Motor neuron (in vitro differentiated cells): Measurements from ENCODE around the gene RAD9A. TPM values are rescaled to one million over a fixed set of nuclear protein-coding genes. Genes with fewer than 3 reads are reported as not detected.
A peak's percentile ranks its signal among the peaks of the same experiment; 100 is the strongest.

ENCODE experiments used
- ATAC-seq, 8 experiments: fragments of 200-7000 bp; cut with Tn5 transposase; replicated peaks in 6 of 8; 2 replicates each; pipeline ENCODE4 v1.8.0; 2021; ENCODE audit warnings: mild to moderate bottlenecking in 8 of 8, moderate library complexity in 8 of 8
- H3K27ac ChIP-seq, 2 donors: fragments of 250-450 bp; sonication (Bioruptor Pico); 2 replicates each; pipeline ENCODE4 v1.9.0; 2021; ENCODE audit warnings: antibody characterized with exemption in 2 of 2, mild to moderate bottlenecking in 2 of 2, moderate library complexity in 1 of 2
- H3K4me1 ChIP-seq, 2 donors: fragments of 250-450 bp; sonication (Bioruptor Pico); replicated peaks in 1 of 2; 2 replicates each; pipeline ENCODE4 v1.6.1; 2021; ENCODE audit warnings: antibody characterized with exemption in 2 of 2, mild to moderate bottlenecking in 2 of 2, moderate library complexity in 1 of 2
- H3K4me3 ChIP-seq, 5 donors: fragments of 250-450 bp; sonication (Bioruptor Pico); 2 replicates each; pipeline ENCODE4 v1.9.0; 2021; ENCODE audit warnings: antibody characterized with exemption in 5 of 5, mild to moderate bottlenecking in 5 of 5, moderate library complexity in 4 of 5
- WGBS, 10 experiments: fragments of 450-650 bp; shearing (Covaris generic); methylation state at CpG; one replicate each; pipeline ENCODE4 v1.0.0; 2022; 5-methylcytosine and 5-hydroxymethylcytosine counted together
- in situ Hi-C, 9 experiments: fragments of 400-800 bp; cut with MboI; loops; one replicate each; pipeline ENCODE4 v1.15.0; 2021; ENCODE audit warnings: low sequenced_read_pairs in 9 of 9, low pct_unique_long_range_greater_than_20kb in 2 of 9; ENCODE audit not compliant: unreplicated experiment in 9 of 9
- total RNA-seq, 8 experiments: library from RNA; unstranded; fragments of 300-600 nt; gene quantifications; 2 replicates each; pipeline versions ENCODE4 v1.2.3 to v1.2.4, GENCODE V29; 2022

RAD9A gene
- total RNA-seq, 8 experiments from 2014 or later: 4.0 to 25.5 (median 16.2) TPM

GRCh38 chr11:67353317-67354074 is 38.3 kb upstream of the RAD9A start, which contains the start of gene POLD4:
POLD4 (minus strand) TSS chr11:67353546; CDS start chr11:67353399, 147 bp downstream.
- 0 to 6% (median 0%) methylated on average over 3 to 6 of the region's 37 CpGs; no CpG with 5 or more reads in 7 of the 10 experiments for WGBS, 10 experiments
- in situ Hi-C loops: no loop called here

GRCh38 chr11:67354075-67355022 is 37.4 kb upstream of the RAD9A start:
- WGBS, 10 experiments: 0 to 63% (median 20%) methylated on average over 1 to 6 of the region's 8 CpGs; no CpG with 5 or more reads in 6 of the 10 experiments
- H3K4me3 ChIP-seq: peak overlapping the region in 4 of 5 donors; percentile 71 to 76 (median 75)
- peaks cover 8 to 21% of the 10 kb centered on the region in 2 donors for H3K4me1 ChIP-seq
- ATAC-seq: peak; percentile 1 to 59 (median 24)
- in situ Hi-C loops: no loop called here
- peak overlapping the region in 1 of 2 donors; percentile 52 for H3K27ac ChIP-seq

More at GRCh38 chr11:67353317-67354074, 38.3 kb upstream of the RAD9A start, which contains the start of gene POLD4:
- Histone ChIP-seq H3K4me1 (peaks cover 8 to 21% of the 10 kb centered on the region in 2 donors), H3K4me3 (peak within 1 kb of the TSS; percentile 71 to 87 (median 76)), H3K27ac (peak within 1 kb of the TSS; percentile 78 to 81)
- ATAC-seq: peak; percentile 54 to 94 (median 88)

GRCh38 chr11:67355023-67355793 is 36.6 kb upstream of the RAD9A start:
- in situ Hi-C loops: no loop called here
- no peak for ATAC-seq
- no peak overlapping the region for H3K4me3 ChIP-seq
- peaks cover 8 to 21% of the 10 kb centered on the region in 2 donors for H3K4me1 ChIP-seq
- 40 to 100% (median 87%) methylated on average over 1 to 3 of the region's 11 CpGs; no CpG with 5 or more reads in 7 of the 10 experiments for WGBS, 10 experiments
- peak overlapping the region in 1 of 2 donors; percentile 44 for H3K27ac ChIP-seq

DNA sequence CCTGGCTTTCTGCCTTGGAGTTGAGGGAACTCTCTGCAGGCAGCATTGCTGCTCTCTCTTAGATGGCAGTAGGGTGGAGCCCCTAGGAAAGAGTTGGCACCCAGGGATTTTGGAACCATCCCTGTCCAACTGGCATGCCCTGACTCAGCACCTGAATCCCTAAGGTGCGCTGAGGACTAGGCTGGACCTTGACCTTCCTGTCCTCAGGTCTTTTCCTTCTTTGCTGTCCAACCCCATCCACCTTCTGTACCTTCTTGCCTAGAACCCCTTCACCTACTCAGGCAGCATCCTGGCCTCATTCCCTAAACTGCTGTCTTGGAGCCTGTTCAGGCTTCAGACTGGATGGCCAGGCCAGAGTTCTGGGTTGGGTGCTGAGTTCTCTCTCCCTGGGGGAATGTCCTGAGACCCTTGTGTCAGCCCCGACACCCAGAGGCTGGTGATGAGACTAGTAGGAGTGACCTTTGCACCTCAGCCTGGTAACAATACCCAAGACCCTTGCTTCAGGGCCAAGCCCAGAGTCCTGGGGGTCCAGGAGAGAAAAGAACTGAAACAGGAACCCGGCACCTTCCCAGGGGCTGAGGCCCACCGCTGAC is 35.9 kb upstream of the RAD9A start:
- Histone ChIP-seq H3K27ac (no peak overlapping the region), H3K4me3 (no peak overlapping the region), H3K4me1 (peaks cover 8 to 21% of the 10 kb centered on the region in 2 donors)
- in situ Hi-C loops: no loop called here
- WGBS, 10 experiments: 67 to 100% (median 87%) methylated on average over 1 to 3 of the region's 4 CpGs; no CpG with 5 or more reads in 6 of the 10 experiments
- ATAC-seq: no peak

DNA sequence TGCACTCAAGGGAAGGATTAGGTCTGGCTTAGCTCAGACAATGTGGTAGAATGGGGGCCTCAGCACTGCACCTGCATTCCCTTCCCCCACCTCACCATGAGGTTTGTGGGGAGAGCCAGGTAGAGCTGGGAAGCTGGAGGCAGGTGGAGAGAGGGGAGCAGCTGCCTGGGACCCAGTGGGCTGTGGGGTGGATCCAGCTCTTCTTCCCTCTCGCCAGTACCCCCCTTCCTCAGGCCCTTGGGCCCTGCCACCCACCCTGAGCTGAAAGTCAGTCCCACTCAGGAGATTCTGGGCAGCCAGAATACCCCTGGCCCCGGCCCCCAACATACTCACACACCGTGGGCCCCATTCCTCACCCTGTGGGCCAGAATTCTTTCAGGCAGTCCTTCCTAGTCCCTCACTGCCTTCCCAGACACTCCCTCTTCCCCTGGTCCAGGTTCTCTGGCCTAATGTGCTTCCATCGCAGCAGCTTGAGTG is 35.4 kb upstream of the RAD9A start:
- Histone ChIP-seq H3K4me3 (no peak overlapping the region), H3K4me1 (peaks cover 8 to 17% of the 10 kb centered on the region in 2 donors), H3K27ac (no peak overlapping the region)
- in situ Hi-C loops: no loop called here
- no peak for ATAC-seq
- WGBS, 10 experiments: 0 to 60% (median 4%) methylated on average over 1 to 2 of the region's 4 CpGs; no CpG with 5 or more reads in 6 of the 10 experiments

DNA sequence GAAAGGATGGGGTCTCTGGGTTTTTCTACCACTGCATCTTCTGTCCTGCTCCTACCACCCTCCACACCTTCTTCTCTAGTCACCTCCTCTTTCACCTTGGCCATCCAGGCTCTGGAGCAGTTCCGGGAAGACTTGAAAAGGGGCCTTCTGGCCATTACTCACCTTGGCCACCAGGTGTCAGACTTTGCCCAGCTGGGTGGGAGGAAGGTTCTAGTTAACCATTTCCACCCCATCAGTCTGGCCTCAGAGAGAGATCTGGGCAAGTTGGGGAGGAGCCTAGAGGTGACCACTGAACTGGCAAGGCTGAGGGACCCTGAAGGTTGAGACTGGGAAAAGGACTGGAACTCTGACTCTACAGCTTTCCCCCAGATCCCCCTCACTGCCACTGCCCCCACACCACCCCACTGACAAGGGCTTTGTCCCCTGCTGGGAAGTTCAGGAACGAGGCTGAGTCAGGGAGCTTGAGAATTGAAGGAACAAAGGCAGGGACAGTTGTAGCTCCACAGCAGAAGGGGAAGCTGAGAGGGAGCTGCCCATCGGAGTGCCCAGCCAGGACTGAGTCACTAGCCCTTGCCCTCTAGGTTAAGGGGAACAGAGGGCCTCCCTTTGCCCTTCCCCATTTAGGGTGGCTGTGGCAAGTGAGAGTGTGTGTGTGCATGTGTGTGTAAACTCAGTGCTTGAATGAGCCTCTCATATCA is 34.8 kb upstream of the RAD9A start:
- peak in 2 of 8 experiments; percentile 1 to 7 for ATAC-seq
- 0 to 20% (median 0%) methylated on average over 1 of the region's 3 CpGs; no CpG with 5 or more reads in 5 of the 10 experiments for WGBS, 10 experiments
- Histone ChIP-seq H3K27ac (no peak overlapping the region), H3K4me3 (no peak overlapping the region), H3K4me1 (peaks cover 8 to 17% of the 10 kb centered on the region in 2 donors)
- in situ Hi-C loops: no loop called here

- in situ Hi-C loops: no loop called here
- Histone ChIP-seq H3K27ac (no peak overlapping the region), H3K4me3 (no peak overlapping the region), H3K4me1 (peaks cover 4 to 12% of the 10 kb centered on the region in 2 donors)
- ATAC-seq: no peak
- 65 to 100% (median 81%) methylated on average over 1 to 9 of the region's 12 CpGs for WGBS, 10 experiments
These were observed 33.7 kb upstream of the RAD9A start for GRCh38 chr11:67357831-67358670.

- WGBS, 10 experiments: 94 to 100% (median 100%) methylated on average over 1 to 3 of the region's 3 CpGs; no CpG with 5 or more reads in 6 of the 10 experiments
- Histone ChIP-seq H3K27ac (no peak overlapping the region), H3K4me3 (no peak overlapping the region), H3K4me1 (no peaks in the 10 kb centered on the region)
- no peak for ATAC-seq
- in situ Hi-C loops: no loop called here
These were observed 27.6 kb upstream of the RAD9A start for GRCh38 chr11:67364169-67364568.

GRCh38 chr11:67364783-67365722 is 26.7 kb upstream of the RAD9A start:
- Histone ChIP-seq H3K4me3 (no peak overlapping the region), H3K27ac (no peak overlapping the region), H3K4me1 (peaks cover 0 to 6% of the 10 kb centered on the region in 2 donors)
- ATAC-seq: no peak
- WGBS, 10 experiments: 73 to 100% (median 90%) methylated on average over 1 to 13 of the region's 24 CpGs; no CpG with 5 or more reads in 1 of the 10 experiments
- in situ Hi-C loops: no loop called here
